Measurements from ENCODE around the gene NFASC.

The NFASC gene

DNA sequence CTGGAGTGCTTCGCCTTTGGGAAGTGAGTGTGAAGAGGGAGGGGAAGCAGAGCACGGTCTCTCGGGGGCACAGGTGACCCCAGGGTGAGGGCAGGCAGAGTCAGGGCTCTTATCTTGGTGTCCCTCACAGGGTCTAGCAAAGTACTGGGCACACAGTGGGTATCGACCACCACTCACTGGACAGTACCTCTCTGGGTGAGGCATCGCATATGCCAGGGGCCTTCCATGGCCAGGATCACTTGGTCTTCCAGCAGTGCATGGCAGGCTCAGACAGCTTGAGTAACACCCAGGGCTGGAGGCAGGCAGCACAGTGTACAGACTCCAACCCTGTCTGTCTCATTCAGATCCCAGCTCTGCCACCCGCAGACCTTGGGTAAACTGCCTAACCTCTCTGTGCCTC is 189.0 kb downstream of the NFASC start:
- no peak for DNase-seq (ENCODE audit: low read depth in 2 of 3, low spot score in 1 of 3)

DNA sequence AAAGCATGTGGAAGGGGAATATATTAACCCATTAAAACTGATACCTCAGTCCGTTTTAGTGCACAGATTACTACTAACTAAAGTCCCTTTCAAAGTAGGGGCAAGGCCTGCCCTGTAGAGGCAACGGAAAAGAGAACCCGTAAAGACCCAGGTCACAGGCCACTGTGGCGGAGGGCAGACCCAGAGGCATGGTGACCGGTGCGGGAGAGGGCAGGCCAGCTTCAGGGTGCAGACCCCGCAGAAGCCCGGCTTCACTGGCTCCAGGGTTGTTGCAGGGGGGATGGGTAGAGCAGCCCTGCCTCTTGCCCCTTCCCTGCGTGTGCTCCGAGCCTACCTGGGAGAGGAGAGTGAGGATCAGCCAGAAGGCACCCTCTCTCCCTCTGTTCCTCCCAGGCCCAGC is 190.1 kb downstream of the NFASC start:
- no peak for DNase-seq (ENCODE audit: low read depth in 2 of 3, low spot score in 1 of 3)

- DNase-seq (ENCODE audit: low read depth in 2 of 3, low spot score in 1 of 3) = no peak
Observed at GRCh38 chr1:205061227-205061626, 190.6 kb downstream of the NFASC start.

DNA sequence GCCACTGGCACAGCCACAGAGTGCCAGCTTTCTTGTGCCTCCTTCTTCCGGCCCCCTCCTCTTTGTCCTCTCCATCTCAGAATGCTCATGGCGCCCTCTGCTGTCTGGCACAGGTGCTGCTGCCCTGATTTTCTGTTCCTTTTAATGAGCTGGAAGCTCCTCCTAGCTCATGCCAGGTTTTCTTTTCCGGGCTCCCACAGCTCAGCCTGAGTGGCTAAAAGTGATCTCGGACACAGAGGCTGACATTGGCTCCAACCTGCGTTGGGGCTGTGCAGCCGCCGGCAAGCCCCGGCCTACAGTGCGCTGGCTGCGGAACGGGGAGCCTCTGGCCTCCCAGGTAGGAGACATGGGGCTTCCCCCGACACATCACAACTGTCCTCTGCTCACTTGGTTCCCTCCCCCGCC is 191.0 kb downstream of the NFASC start:
- DNase-seq (ENCODE audit: low read depth in 2 of 3, low spot score in 1 of 3) = peak; percentile 50 to 82 (median 59)

DNA sequence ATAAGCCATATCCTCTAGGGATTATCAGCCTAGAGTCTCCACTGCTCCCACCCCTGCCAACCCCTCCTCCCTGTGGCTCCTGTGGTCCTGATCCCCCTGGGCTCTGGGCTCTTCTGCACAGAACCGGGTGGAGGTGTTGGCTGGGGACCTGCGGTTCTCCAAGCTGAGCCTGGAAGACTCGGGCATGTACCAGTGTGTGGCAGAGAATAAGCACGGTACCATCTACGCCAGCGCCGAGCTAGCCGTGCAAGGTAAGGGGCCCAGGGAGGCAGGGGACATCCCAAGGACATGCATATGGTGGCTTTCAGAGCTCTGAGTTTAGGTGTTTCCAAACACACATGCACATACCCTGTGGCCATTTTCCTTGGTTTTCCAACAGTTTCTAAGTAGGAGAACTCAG is 191.7 kb downstream of the NFASC start:
- no peak for DNase-seq (ENCODE audit: low read depth in 2 of 3, low spot score in 1 of 3)

GRCh38 chr1:205062895-205063294 is 192.2 kb downstream of the NFASC start:
- DNase-seq (ENCODE audit: low read depth in 2 of 3, low spot score in 1 of 3) = no peak

DNA sequence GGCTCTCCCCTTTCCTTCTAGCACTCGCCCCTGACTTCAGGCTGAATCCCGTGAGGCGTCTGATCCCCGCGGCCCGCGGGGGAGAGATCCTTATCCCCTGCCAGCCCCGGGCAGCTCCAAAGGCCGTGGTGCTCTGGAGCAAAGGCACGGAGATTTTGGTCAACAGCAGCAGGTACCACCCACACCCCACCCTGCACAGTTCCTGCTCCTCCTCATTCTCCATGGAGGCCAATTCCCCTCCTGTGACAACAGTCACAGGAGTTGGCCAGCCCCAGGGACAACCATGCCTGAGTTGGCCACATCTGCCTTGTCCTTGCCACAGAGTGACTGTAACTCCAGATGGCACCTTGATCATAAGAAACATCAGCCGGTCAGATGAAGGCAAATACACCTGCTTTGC is 193.6 kb downstream of the NFASC start:
- DNase-seq (ENCODE audit: low read depth in 2 of 3, low spot score in 1 of 3) = no peak

DNA sequence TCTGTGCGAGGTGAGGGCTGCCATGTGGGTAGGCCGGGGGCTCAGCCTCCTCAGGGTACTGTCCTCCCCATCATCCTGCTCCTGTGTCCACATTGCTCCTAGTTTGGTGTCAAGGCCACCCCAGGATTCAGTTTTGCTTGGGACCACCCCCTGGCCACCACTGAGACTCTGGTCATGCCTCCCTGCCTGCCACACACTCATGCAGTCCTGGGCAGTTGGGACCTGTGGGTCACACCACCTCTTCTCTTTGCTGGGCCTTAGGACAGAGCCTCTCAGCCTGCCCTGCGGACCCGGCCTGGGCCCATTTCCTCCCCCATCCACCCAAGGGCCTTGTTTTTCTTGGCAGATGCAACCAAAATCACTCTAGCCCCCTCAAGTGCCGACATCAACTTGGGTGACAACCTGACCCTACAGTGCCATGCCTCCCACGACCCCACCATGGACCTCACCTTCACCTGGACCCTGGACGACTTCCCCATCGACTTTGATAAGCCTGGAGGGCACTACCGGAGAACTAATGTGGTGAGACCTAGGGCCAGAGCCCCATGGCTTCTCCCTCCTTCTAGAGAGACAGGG is 194.2 kb downstream of the NFASC start:
- no peak for DNase-seq (ENCODE audit: low read depth in 2 of 3, low spot score in 1 of 3)

DNA sequence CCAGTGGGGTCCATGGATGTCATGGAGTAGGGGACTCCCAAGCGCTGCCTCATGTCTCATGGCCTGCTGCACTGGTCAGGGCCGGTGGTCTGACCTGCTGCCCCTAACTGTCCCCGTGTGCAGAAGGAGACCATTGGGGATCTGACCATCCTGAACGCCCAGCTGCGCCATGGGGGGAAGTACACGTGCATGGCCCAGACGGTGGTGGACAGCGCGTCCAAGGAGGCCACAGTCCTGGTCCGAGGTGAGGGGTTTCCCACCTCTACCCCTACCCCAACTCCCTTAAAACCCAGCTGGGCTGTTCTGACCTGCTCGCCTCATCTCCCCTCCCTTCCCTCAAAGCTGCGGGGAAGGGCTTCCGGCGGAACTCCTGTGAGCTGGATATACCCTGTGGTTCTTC is 195.0 kb downstream of the NFASC start:
- DNase-seq (ENCODE audit: low read depth in 2 of 3, low spot score in 1 of 3) = no peak

- DNase-seq (ENCODE audit: low read depth in 2 of 3, low spot score in 1 of 3) = no peak
Observed at GRCh38 chr1:205066141-205066818, 195.6 kb downstream of the NFASC start.

GRCh38 chr1:205067031-205067430 is 196.4 kb downstream of the NFASC start:
- DNase-seq (ENCODE audit: low read depth in 2 of 3, low spot score in 1 of 3) = no peak

DNA sequence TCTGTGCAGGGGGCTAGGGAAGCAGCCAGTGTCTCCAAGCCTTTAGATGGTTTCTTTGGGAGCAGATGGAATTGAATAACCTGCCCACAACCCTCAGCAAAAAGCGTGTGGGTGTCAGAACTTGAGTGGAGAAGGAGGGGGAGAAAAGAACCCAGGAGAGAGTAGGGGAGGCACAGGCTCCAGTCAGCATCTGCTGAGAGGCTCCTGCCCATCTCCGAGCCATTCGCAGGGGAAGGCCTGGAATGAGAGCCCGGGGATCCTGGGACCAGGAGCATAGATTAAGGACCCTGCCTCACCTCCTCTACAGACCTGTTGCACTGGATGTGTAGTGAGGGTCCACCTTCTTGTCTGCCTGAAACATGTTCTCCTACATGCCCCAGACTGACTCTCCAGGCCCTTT is 197.3 kb downstream of the NFASC start:
- no peak for DNase-seq (ENCODE audit: low read depth in 2 of 3, low spot score in 1 of 3)

DNA sequence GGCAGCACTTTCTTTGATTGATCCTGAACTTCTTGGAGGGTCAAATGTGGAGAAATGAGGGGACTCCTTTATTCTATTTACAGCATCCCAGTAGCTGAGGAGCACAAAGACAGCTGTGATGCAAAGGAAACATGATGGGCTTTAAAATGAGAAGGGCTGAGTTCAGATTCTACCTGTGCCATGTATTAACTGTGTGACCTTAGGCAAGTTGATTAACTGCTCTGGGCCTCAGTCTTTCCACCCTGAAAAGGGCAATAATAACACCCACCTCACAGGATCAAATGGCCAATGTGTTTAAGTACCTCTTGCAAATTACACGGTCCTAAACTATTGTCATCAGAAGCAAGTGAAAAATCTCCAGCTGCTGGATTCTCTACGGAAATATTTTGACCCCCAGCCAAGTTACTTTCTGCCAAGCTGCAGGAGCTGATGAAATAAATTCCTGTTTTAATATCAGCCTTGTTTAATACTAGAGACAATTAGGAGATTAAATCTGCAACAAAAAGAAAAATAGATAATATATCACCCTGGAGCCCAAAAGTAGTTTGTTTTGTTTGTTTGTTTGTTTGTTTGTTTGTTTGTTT is 197.9 kb downstream of the NFASC start:
- no peak for DNase-seq (ENCODE audit: low read depth in 2 of 3, low spot score in 1 of 3)

GRCh38 chr1:205069371-205070125 is 198.9 kb downstream of the NFASC start:
- DNase-seq (ENCODE audit: low read depth in 2 of 3, low spot score in 1 of 3) = no peak

DNA sequence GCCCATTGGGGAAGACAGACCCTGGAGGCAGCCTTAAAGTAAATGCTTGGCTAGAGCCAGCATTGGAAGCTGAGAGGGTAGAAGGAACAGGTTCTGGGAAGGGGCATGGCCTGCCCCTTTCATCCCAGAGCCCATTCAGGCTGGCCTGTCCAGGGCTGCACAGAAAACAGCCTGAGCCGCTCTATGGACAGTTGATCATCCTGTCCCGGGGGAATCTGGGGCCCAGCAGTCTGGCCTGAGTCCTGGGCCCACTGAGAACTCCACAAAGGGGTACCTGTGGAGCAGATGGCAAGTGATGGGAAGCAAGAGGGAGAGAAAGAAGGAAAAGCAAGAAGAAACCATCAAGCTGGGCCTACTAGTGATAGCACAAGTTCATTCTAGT is 200.4 kb downstream of the NFASC start:
- DNase-seq (ENCODE audit: low read depth in 2 of 3, low spot score in 1 of 3) = no peak

GRCh38 chr1:205071801-205072200 is 201.1 kb downstream of the NFASC start:
- DNase-seq (ENCODE audit: low read depth in 2 of 3, low spot score in 1 of 3) = no peak

GRCh38 chr1:205072286-205072685 is 201.6 kb downstream of the NFASC start:
- DNase-seq (ENCODE audit: low read depth in 2 of 3, low spot score in 1 of 3) = no peak

All from stimulated activated CD4-positive, alpha-beta T cell treated with anti-CD3 and anti-CD28 coated beads, Interleukin-12 subunit alpha, Interleukin-12 subunit beta, amount 100 ng/mL, for 48 hours (primary cell).